NCI-H446 treated with DMSO at 0.1 percent for 48 hours (cell line): ENCODE measurements around the gene RHOH.

Experiments
- DNase-seq: peaks from one replicate; lab custom pipeline; 2025; lab: John Stamatoyannopoulos, UW

Gene RHOH

GRCh38 chr4:40295572-40295971 lies 98.7 kb downstream of the RHOH start:
- no peak for DNase-seq
